ENCODE data around the gene OSBPL6.
"Not testable (repeated sequence)": the region's sequence is repeated elsewhere in the genome, so short reads cannot be mapped to it uniquely, and the experiment has no call there.

DNA sequence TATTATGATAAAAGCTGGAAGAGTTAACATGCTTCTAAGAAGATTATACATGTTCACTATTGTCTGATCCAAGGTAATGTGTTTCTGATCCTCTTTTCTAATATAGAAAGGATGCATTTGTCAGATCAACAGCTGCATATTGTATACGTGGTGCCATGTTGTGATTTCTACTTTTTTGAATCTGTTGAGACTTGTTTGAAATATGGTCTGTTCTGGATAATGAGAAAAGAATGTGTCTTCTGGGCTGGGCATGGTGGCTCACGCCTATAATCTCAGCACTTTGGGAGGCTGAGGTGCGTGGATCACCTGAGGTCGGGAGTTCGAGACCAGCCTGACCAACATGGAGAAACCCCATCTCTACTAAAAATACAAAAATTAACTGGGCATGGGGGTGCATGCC is 229.4 kb downstream of the OSBPL6 start:
- TF ChIP-seq, protein P1, sequence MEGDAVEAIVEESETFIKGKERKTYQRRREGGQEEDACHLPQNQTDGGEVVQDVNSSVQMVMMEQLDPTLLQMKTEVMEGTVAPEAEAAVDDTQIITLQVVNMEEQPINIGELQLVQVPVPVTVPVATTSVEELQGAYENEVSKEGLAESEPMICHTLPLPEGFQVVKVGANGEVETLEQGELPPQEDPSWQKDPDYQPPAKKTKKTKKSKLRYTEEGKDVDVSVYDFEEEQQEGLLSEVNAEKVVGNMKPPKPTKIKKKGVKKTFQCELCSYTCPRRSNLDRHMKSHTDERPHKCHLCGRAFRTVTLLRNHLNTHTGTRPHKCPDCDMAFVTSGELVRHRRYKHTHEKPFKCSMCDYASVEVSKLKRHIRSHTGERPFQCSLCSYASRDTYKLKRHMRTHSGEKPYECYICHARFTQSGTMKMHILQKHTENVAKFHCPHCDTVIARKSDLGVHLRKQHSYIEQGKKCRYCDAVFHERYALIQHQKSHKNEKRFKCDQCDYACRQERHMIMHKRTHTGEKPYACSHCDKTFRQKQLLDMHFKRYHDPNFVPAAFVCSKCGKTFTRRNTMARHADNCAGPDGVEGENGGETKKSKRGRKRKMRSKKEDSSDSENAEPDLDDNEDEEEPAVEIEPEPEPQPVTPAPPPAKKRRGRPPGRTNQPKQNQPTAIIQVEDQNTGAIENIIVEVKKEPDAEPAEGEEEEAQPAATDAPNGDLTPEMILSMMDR (IDR thresholded peaks at IDR 0.05): not testable (repeated sequence)
- TF ChIP-seq POLR2A (IDR thresholded peaks at IDR 0.05): not testable (repeated sequence)

Measured in esophagus squamous epithelium (tissue), 4 donors.